Heart left ventricle (tissue), 16 donors: ENCODE data around the gene RAMP2. TPM values are rescaled to one million over a fixed set of nuclear protein-coding genes. Genes with fewer than 3 reads are reported as not detected.
"Not testable (repeated sequence)": the region's sequence is repeated elsewhere in the genome, so short reads cannot be mapped to it uniquely, and the experiment has no call there.

ENCODE experiments used
- ATAC-seq, 4 donors: fragments of 200-7000 bp; cut with Tn5 transposase; one replicate each; pipeline ENCODE4 v1.9.1; 2020 to 2022; ENCODE audit warnings: moderate library complexity in 4 of 4, mild to moderate bottlenecking in 3 of 4, moderate number of reproducible peaks in 1 of 4
- DNase-seq, 5 donors: peaks; one replicate each; pipeline ENCODE4 v3.0.0-alpha.2; 2020
- H3K27ac ChIP-seq, 12 donors: fragments of 200-600 bp; sonication (generic) in 4 of 12; one replicate each; pipeline versions ENCODE4 v1.5.0 to v1.8.0; 2016 to 2022; ENCODE audit warnings: mild to moderate bottlenecking in 2 of 12
- H3K27me3 ChIP-seq, 9 donors: fragments of 200-600 bp; sonication (generic) in 2 of 9; one replicate each; pipeline versions ENCODE4 v1.5.1 to v1.8.0; 2016 to 2022; ENCODE audit warnings: mild to moderate bottlenecking in 3 of 9
- H3K36me3 ChIP-seq, 9 donors: fragments of 200-600 bp; sonication (generic) in 2 of 9; one replicate each; pipeline versions ENCODE4 v1.5.0 to v1.8.0; 2018 to 2022; ENCODE audit warnings: mild to moderate bottlenecking in 2 of 9
- H3K4me1 ChIP-seq, 12 donors: fragments of 200-600 bp; sonication (generic) in 4 of 12; one replicate each; pipeline versions ENCODE4 v1.5.0 to v1.8.0; 2016 to 2022; ENCODE audit warnings: mild to moderate bottlenecking in 3 of 12
- H3K4me3 ChIP-seq, 12 donors: fragments of 200-600 bp; sonication (generic) in 4 of 12; one replicate each; pipeline versions ENCODE4 v1.5.0 to v1.8.0; 2017 to 2022; ENCODE audit warnings: mild to moderate bottlenecking in 9 of 12, moderate library complexity in 4 of 12
- H3K9me3 ChIP-seq, 12 donors: fragments of 200-600 bp; sonication (generic) in 4 of 12; one replicate each; pipeline versions ENCODE4 v1.5.0 to v1.8.0; 2016 to 2022; ENCODE audit warnings: mild to moderate bottlenecking in 1 of 12
- CTCF ChIP-seq, 12 donors: fragments of 200-600 bp; sonication (generic) in 4 of 12; IDR thresholded peaks; one replicate each; pipeline versions ENCODE4 v1.5.0 to v1.8.0; 2018 to 2022; ENCODE audit warnings: antibody characterized with exemption in 12 of 12, mild to moderate bottlenecking in 5 of 12
- POLR2A ChIP-seq, 2 donors: fragments of 450-650 bp; IDR thresholded peaks; one replicate each; pipeline ENCODE4 v1.6.1; 2017; ENCODE audit warnings: antibody characterized with exemption in 2 of 2, mild to moderate bottlenecking in 2 of 2, moderate library complexity in 2 of 2
- WGBS, 4 donors: extraction: QIAGEN DNeasy Blood & Tissue Kit in 2 of 4; methylation state at CpG; one replicate each; pipeline versions ENCODE4 v1.1.5 to v1.1.7; 2013 to 2018; 5-methylcytosine and 5-hydroxymethylcytosine counted together
- intact Hi-C, 10 donors: fragments of 100-400 bp; cut with DNase I; formaldehyde crosslinking; loops; one replicate each; pipeline versions ENCODE4 v1.11.1 to v1.14.2; 2022
- polyA plus RNA-seq, 2 donors: library from polyadenylated mRNA; stranded (reverse); fragments of 200-250 nt; gene quantifications; one replicate each; pipeline ENCODE4 v1.2.3, GENCODE V29; 2013
- total RNA-seq, 9 donors: library from RNA; depleted of rRNA in 2 of 9; stranded (reverse); fragments of >200 nt in 2 of 9; fragmentation: NEBNext Ultra II Directional in 3 of 9; extraction: Animal tissue kit (Norgen Biotek cat#: 25700) in 3 of 9; gene quantifications; one replicate each; pipeline versions ENCODE4 v1.1.0 to v1.2.4, GENCODE V29; 2016 to 2023
- donor health status: ischemic (EF 13 %, LVEDD 7.1; RV severe dilation, severe dysfunction).
- donor health status: healthy with polysubstance abuse.
- donor health status: DM: no; HTN: yes; CAD: no.
- donor health status: DM: no; HTN: no; CAD: no.
- donor health status: ischemic (EF 25% LVEDD 6.9; RV normal size, moderate dysfunction).
- donor health status: ischemic (EF 25% LVEDD 5.7; RV mildly dilated, moderate dysfunction).
- donor health status: healthy.
- donor health status: DM: yes; HTN: yes; CAD: no.
- donor health status: ischemic (EF 35%, LVEDD 5.7; RV mildly dilated, moderate dysfunction).
- donor health status: nonischemic (EF 11% LVEDD 7.7; RV severe dilation, severe dysfunction).
- donor health status: DM: yes; HTN: yes; CAD: no.
- donor health status: PGD.
- donor health status: ischemic (EF 29% LVEDD 5.4; RV normal size, mild dysfunction).
- donor health status: nonischemic (EF 23%, LVEDD 6.1; RV moderate dilation, normal function).

The RAMP2 gene
- total and polyA plus RNA-seq, 11 donors: 31.2 to 82.0 (median 39.7) TPM

GRCh38 chr17:42725143-42725542 is 35.9 kb upstream of the RAMP2 start:
- intact Hi-C loops: loop anchor here in 2 of 10 donors (10.0 kb wide), 2 partner anchors 210 to 220 kb away; no protein-coding TSS in a partner anchor
- no peak overlapping the region for H3K4me3 ChIP-seq
- WGBS, 4 donors: 92 to 99% (median 98%) methylated on average over 6 of the region's 6 CpGs

GRCh38 chr17:42740699-42741098 is 20.3 kb upstream of the RAMP2 start:
- intact Hi-C loops: loop anchor here in 1 of 10 donors (10.0 kb wide), 1 partner anchor 84 kb away; the partner anchor contains the start of gene BECN1
- Histone ChIP-seq H3K4me3 (no peak overlapping the region), H3K9me3 (no peaks in the 10 kb centered on the region), H3K27me3 (no peaks in the 10 kb centered on the region), H3K27ac (no peak overlapping the region), H3K4me1 (peaks cover 0 to 34% (median 24%) of the 10 kb centered on the region in 12 donors), H3K36me3 (peaks cover 0 to 13% (median 3%) of the 10 kb centered on the region in 9 donors)
- 85 to 94% (median 92%) methylated on average over 1 of the region's 1 CpG for WGBS, 4 donors
- DNase-seq (no peak), ATAC-seq (no peak)
- TF ChIP-seq CTCF (IDR thresholded peaks at IDR 0.05): no peak
- TF ChIP-seq POLR2A (IDR thresholded peaks at IDR 0.05): no peak

More at GRCh38 chr17:42725143-42725542, 35.9 kb upstream of the RAMP2 start:
- no peaks in the 10 kb centered on the region for H3K27me3 ChIP-seq
- H3K4me1 ChIP-seq: peaks cover 0 to 3% (median 0%) of the 10 kb centered on the region in 12 donors
- no peak for ATAC-seq
- DNase-seq: no peak
- H3K9me3 ChIP-seq: no peaks in the 10 kb centered on the region
- TF ChIP-seq CTCF (IDR thresholded peaks at IDR 0.05): no peak
- TF ChIP-seq POLR2A (IDR thresholded peaks at IDR 0.05): no peak
- H3K27ac ChIP-seq: no peak overlapping the region
- H3K36me3 ChIP-seq: peaks cover 0 to 100% (median 99%) of the 10 kb centered on the region in 9 donors

DNA sequence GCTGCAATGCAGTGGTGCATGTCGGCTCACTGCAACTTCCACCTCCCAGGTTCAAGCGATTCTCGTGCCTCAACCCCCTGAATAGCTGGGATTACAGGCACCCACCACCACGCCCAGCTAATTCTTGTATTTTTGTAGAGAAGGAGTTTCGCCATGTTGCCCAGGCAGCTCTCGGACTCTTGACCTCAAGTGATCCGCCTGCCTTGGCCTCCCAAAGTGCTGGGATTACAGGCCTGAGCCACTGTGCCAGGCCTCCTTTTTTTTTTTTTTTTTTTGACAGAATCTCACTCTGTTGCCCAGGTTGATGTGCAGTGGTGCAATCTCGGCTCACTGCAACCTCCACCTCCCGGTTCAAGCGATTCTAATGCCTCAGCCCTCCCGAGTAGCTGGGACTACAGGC is 18.1 kb upstream of the RAMP2 start:
- not testable (repeated sequence) for H3K9me3 ChIP-seq, H3K36me3 ChIP-seq, H3K27me3 ChIP-seq, ATAC-seq, H3K4me3 ChIP-seq, H3K27ac ChIP-seq, DNase-seq
- intact Hi-C loops: loop anchor here in 1 of 10 donors (10.0 kb wide), 1 partner anchor 82 kb away; the partner anchor contains the start of gene BECN1
- peaks cover 0 to 29% (median 21%) of the 10 kb centered on the region in 12 donors for H3K4me1 ChIP-seq
- 95 to 98% (median 96%) methylated on average over 11 of the region's 11 CpGs for WGBS, 4 donors

DNA sequence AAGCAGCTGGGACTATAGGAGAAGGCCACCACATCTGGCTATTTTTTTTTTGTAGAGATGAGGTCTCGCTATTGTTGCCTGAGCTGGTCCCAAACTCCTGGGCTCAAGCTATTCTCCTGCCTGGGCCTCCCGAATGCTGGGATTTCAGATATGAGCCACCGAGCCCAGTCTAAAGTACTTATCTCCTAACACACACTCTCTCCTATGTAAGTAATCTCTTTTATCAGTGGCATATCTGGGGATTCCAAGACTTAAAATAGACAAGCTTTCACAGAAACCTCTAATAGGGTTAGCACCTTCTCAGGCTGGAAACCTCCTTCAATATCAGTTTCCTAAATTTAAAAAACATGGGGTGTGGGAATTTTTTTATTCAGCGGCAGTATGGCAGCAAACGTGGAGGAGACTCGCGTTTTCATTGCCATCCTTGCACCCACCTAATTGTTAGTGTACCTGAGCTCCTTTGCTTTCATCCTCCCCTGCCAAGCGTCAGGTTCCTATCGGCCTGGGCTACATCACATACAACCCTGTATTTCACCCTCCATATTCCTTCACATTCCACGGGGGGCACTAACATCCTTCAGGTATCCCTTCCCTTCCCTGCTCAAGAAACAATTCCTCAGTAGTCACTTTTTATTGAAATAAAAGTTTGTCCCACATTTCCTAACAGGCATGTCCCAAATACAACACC is 17.3 kb upstream of the RAMP2 start:
- intact Hi-C loops: loop anchor here in 3 of 10 donors (1.0 to 10.0 kb wide), 3 partner anchors 19 to 81 kb away; partner anchors contain the start of gene BECN1 (in 1 of the 3)

More for the DNA sequence above, 17.3 kb upstream of the RAMP2 start:
- Histone ChIP-seq H3K9me3 (no peaks in the 10 kb centered on the region), H3K36me3 (peaks cover 0 to 9% (median 0%) of the 10 kb centered on the region in 9 donors), H3K4me1 (peaks cover 0 to 37% (median 29%) of the 10 kb centered on the region in 12 donors), H3K4me3 (peak overlapping the region; percentile 61 to 94 (median 80)), H3K27me3 (no peaks in the 10 kb centered on the region), H3K27ac (peak overlapping the region; percentile 83 to 99 (median 92))
- no peak for TF ChIP-seq POLR2A (IDR thresholded peaks at IDR 0.05)
- TF ChIP-seq CTCF (IDR thresholded peaks at IDR 0.05): no peak
- ATAC-seq (no peak), DNase-seq (no peak)
- WGBS, 4 donors: 33 to 45% (median 37%) methylated on average over 10 of the region's 10 CpGs
